Measurements from ENCODE around the gene ACSM3. TPM values are rescaled to one million over a fixed set of nuclear protein-coding genes. Genes with fewer than 3 reads are reported as not detected.

The ACSM3 gene
- total and polyA plus RNA-seq, 9 of the 15 experiments (the other 6 are each of a cell fraction or from before 2014, with no cell fraction given): 112 to 420 (median 182) TPM

DNA sequence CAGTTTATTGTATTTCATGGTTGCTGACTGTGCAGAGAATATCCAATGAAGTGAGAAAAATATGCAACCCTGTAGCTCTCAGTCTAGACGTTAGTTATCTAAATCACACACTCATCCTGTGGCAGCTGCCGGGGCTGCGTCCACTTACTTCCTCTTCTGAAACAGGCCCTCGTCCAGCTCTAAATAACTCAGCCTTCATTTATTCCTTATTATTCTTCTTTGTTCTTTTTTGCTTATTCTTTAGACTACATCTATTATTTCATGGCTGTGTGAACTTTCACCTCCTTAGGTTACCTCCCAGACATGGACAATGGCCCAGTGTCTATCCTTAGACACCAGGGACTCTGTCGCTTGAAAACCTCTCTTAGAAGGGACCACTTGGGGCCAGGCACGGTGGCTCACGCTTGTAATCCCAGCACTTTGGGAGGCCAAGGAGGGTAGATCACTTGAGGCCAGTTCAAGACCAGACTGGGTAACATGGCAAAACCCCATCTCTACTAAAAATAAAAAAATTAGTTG lies 18.8 kb upstream of the ACSM3 start (continued):
- TF ChIP-seq, protein P1, sequence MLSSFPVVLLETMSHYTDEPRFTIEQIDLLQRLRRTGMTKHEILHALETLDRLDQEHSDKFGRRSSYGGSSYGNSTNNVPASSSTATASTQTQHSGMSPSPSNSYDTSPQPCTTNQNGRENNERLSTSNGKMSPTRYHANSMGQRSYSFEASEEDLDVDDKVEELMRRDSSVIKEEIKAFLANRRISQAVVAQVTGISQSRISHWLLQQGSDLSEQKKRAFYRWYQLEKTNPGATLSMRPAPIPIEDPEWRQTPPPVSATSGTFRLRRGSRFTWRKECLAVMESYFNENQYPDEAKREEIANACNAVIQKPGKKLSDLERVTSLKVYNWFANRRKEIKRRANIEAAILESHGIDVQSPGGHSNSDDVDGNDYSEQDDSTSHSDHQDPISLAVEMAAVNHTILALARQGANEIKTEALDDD (IDR thresholded peaks at IDR 0.05): peak; percentile 57
- peak; percentile 73 for TF ChIP-seq BHLHE40 (IDR thresholded peaks at IDR 0.05; ENCODE audit: low read length)
- no peak for TF ChIP-seq STAT5B (CRISPR knock-in tag; IDR thresholded peaks at IDR 0.05)
- TF ChIP-seq ZFP1 (CRISPR knock-in tag; IDR thresholded peaks at IDR 0.05): no peak
- TF ChIP-seq, protein P2, sequence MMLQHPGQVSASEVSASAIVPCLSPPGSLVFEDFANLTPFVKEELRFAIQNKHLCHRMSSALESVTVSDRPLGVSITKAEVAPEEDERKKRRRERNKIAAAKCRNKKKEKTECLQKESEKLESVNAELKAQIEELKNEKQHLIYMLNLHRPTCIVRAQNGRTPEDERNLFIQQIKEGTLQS (IDR thresholded peaks at IDR 0.05): no peak; the same call in 1 of the 2 replicates
- TF ChIP-seq, protein P2 (CRISPR knock-in tag; conservative IDR thresholded peaks at IDR 0.05): no peak
- TF ChIP-seq KLF10 (CRISPR knock-in tag; IDR thresholded peaks at IDR 0.05): no peak
- 0 out of 2 replicates have a peak, but pooled peaks have one; percentile 20 for TF ChIP-seq IFI16 (CRISPR knock-in tag; IDR thresholded peaks at IDR 0.05)
- TF ChIP-seq ZNF232 (CRISPR knock-in tag; IDR thresholded peaks at IDR 0.05): no peak
- TF ChIP-seq, protein P3, sequence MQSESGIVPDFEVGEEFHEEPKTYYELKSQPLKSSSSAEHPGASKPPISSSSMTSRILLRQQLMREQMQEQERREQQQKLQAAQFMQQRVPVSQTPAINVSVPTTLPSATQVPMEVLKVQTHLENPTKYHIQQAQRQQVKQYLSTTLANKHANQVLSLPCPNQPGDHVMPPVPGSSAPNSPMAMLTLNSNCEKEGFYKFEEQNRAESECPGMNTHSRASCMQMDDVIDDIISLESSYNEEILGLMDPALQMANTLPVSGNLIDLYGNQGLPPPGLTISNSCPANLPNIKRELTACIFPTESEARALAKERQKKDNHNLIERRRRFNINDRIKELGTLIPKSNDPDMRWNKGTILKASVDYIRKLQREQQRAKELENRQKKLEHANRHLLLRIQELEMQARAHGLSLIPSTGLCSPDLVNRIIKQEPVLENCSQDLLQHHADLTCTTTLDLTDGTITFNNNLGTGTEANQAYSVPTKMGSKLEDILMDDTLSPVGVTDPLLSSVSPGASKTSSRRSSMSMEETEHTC (IDR thresholded peaks at IDR 0.05): no peak
- TF ChIP-seq MBD2 (IDR thresholded peaks at IDR 0.05; ENCODE audit: borderline replicate concordance, low read depth): peak; percentile 46; the same call in 1 of the 2 replicates
- TF ChIP-seq, protein P4, sequence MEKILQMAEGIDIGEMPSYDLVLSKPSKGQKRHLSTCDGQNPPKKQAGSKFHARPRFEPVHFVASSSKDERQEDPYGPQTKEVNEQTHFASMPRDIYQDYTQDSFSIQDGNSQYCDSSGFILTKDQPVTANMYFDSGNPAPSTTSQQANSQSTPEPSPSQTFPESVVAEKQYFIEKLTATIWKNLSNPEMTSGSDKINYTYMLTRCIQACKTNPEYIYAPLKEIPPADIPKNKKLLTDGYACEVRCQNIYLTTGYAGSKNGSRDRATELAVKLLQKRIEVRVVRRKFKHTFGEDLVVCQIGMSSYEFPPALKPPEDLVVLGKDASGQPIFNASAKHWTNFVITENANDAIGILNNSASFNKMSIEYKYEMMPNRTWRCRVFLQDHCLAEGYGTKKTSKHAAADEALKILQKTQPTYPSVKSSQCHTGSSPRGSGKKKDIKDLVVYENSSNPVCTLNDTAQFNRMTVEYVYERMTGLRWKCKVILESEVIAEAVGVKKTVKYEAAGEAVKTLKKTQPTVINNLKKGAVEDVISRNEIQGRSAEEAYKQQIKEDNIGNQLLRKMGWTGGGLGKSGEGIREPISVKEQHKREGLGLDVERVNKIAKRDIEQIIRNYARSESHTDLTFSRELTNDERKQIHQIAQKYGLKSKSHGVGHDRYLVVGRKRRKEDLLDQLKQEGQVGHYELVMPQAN (IDR thresholded peaks at IDR 0.05; ENCODE audit: borderline replicate concordance): no peak
- TF ChIP-seq BRCA1 (IDR thresholded peaks at IDR 0.05): no peak
- TF ChIP-seq BRCA1 (CRISPR knock-in tag; IDR thresholded peaks at IDR 0.05): no peak
- TF ChIP-seq, protein P5, sequence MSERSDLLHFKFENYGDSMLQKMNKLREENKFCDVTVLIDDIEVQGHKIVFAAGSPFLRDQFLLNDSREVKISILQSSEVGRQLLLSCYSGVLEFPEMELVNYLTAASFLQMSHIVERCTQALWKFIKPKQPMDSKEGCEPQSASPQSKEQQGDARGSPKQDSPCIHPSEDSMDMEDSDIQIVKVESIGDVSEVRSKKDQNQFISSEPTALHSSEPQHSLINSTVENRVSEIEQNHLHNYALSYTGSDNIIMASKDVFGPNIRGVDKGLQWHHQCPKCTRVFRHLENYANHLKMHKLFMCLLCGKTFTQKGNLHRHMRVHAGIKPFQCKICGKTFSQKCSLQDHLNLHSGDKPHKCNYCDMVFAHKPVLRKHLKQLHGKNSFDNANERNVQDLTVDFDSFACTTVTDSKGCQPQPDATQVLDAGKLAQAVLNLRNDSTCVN (CRISPR knock-in tag; IDR thresholded peaks at IDR 0.05): no peak
- TF ChIP-seq, protein P6, sequence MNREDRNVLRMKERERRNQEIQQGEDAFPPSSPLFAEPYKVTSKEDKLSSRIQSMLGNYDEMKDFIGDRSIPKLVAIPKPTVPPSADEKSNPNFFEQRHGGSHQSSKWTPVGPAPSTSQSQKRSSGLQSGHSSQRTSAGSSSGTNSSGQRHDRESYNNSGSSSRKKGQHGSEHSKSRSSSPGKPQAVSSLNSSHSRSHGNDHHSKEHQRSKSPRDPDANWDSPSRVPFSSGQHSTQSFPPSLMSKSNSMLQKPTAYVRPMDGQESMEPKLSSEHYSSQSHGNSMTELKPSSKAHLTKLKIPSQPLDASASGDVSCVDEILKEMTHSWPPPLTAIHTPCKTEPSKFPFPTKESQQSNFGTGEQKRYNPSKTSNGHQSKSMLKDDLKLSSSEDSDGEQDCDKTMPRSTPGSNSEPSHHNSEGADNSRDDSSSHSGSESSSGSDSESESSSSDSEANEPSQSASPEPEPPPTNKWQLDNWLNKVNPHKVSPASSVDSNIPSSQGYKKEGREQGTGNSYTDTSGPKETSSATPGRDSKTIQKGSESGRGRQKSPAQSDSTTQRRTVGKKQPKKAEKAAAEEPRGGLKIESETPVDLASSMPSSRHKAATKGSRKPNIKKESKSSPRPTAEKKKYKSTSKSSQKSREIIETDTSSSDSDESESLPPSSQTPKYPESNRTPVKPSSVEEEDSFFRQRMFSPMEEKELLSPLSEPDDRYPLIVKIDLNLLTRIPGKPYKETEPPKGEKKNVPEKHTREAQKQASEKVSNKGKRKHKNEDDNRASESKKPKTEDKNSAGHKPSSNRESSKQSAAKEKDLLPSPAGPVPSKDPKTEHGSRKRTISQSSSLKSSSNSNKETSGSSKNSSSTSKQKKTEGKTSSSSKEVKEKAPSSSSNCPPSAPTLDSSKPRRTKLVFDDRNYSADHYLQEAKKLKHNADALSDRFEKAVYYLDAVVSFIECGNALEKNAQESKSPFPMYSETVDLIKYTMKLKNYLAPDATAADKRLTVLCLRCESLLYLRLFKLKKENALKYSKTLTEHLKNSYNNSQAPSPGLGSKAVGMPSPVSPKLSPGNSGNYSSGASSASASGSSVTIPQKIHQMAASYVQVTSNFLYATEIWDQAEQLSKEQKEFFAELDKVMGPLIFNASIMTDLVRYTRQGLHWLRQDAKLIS (CRISPR knock-in tag; IDR thresholded peaks at IDR 0.05): no peak; the same call in 1 of the 2 replicates
- TF ChIP-seq YY1 (IDR thresholded peaks at IDR 0.05; ENCODE audit: borderline replicate concordance in 1 of 3, control insufficient read depth in 1 of 3, extremely low read depth in 1 of 3, insufficient read depth in 3 of 3, insufficient read length in 1 of 3, insufficient replicate concordance in 2 of 3, low read depth in 1 of 3, low read length in 2 of 3): no peak

Data from K562 (cell line).